CD4-positive, alpha-beta memory T cell (primary cell): ENCODE data around the gene SUCLA2. TPM values are rescaled to one million over a fixed set of nuclear protein-coding genes. Genes with fewer than 3 reads are reported as not detected.

ENCODE experiments used
- CTCF ChIA-PET: fragments of 350-600 bp; sonication (Branson Sonifier 250); formaldehyde crosslinking; loops from one replicate; lab custom pipeline; 2021; ENCODE audit warnings: inconsistent platforms; ENCODE audit not compliant: partially characterized antibody; lab: Charles Lee
- POLR2A ChIA-PET: fragments of 350-600 bp; sonication (Branson Sonifier 250); formaldehyde crosslinking; loops from one replicate; lab custom pipeline; 2021; ENCODE audit not compliant: partially characterized antibody; lab: Charles Lee
- DNase-seq, 5 donors: peaks; one replicate each; pipeline versions ENCODE4 v3.0.0 to v3.0.0-alpha.2; 2020 to 2022; ENCODE audit warnings: mixed read lengths in 1 of 5
- H3K27ac ChIP-seq: one replicate; pipeline ENCODE4 v1.7.0; 2013; ENCODE audit warnings: low read depth, low read length
- H3K27me3 ChIP-seq: 2 replicates; pipeline ENCODE4 v1.7.0; 2013; ENCODE audit warnings: mild to moderate bottlenecking, low read length, moderate library complexity; ENCODE audit not compliant: insufficient read depth
- H3K36me3 ChIP-seq: 2 replicates; pipeline ENCODE4 v1.7.0; 2013; ENCODE audit warnings: mild to moderate bottlenecking, low read length, moderate library complexity; ENCODE audit not compliant: insufficient read depth
- H3K4me1 ChIP-seq: 2 replicates; pipeline ENCODE4 v1.7.0; 2013; ENCODE audit warnings: mild to moderate bottlenecking, low read length, moderate library complexity; ENCODE audit not compliant: insufficient read depth
- H3K4me3 ChIP-seq, 2 donors: one replicate each; pipeline ENCODE4 v1.7.0; 2013; ENCODE audit warnings: low read length in 2 of 2, mild to moderate bottlenecking in 1 of 2
- H3K9me3 ChIP-seq, 2 donors: one replicate each; pipeline ENCODE4 v1.7.0; 2013; ENCODE audit warnings: low read length in 2 of 2, control low read depth in 1 of 2; ENCODE audit not compliant: control insufficient read depth in 1 of 2
- H3K27ac Mint-ChIP-seq, 7 donors: one replicate each; pipeline ENCODE4 v1.8.0; 2020 to 2021; ENCODE audit warnings: mixed read lengths in 7 of 7, mild to moderate bottlenecking in 6 of 7, inconsistent platforms in 3 of 7, moderate library complexity in 3 of 7
- H3K27me3 Mint-ChIP-seq, 2 donors: one replicate each; pipeline ENCODE4 v1.8.0; 2020 to 2021; ENCODE audit warnings: mixed read lengths in 2 of 2
- H3K36me3 Mint-ChIP-seq, 2 donors: one replicate each; pipeline ENCODE4 v1.8.0; 2020 to 2021; ENCODE audit warnings: mixed read lengths in 2 of 2, inconsistent platforms in 1 of 2, mild to moderate bottlenecking in 1 of 2
- H3K4me1 Mint-ChIP-seq, 4 donors: one replicate each; pipeline ENCODE4 v1.8.0; 2020 to 2021; ENCODE audit warnings: mixed read lengths in 4 of 4, mild to moderate bottlenecking in 1 of 4
- H3K4me3 Mint-ChIP-seq, 8 donors: one replicate each; pipeline ENCODE4 v1.8.0; 2020 to 2021; ENCODE audit warnings: mixed read lengths in 8 of 8, mild to moderate bottlenecking in 7 of 8, moderate library complexity in 6 of 8, inconsistent platforms in 3 of 8
- H3K9me3 Mint-ChIP-seq, 8 donors: one replicate each; pipeline ENCODE4 v1.8.0; 2020 to 2021; ENCODE audit warnings: mixed read lengths in 8 of 8, mild to moderate bottlenecking in 5 of 8, inconsistent platforms in 3 of 8, moderate library complexity in 1 of 8
- intact Hi-C: fragments of 100-400 bp; cut with micrococcal nuclease; formaldehyde crosslinking; loops from one replicate; pipeline ENCODE4 v1.15.1; 2023
- polyA plus RNA-seq, 2 donors: library from polyadenylated mRNA; unstranded; fragments of 300-500 nt; fragmentation: Illumina TruSeq; gene quantifications; one replicate each; pipeline ENCODE4 v1.2.3, GENCODE V29; 2021
- total RNA-seq, 2 experiments: library from RNA; stranded (reverse); gene quantifications; one replicate each; pipeline ENCODE4 v1.2.3, GENCODE V29; 2021

SUCLA2 gene
- total and polyA plus RNA-seq, 4 experiments from 2014 or later: 16.2 to 29.7 (median 28.7) TPM

DNA sequence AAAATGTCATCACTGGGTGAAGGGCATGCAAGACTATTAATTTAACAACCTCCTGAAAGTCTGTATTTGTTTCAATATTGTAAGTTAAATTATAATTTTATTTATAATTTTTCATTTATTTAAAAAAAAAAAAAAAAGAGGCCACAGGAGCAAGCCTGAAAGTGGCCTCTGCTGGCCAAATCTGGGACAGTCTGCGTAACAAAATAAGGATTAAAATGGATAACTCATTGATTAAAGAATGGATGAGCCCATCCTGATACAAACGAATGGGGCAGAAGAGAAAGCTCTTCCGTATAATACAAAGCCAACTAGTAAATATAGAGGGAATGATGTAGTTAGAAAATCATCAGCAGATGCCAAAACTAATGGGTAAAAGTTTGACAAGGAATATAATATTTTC lies 36.2 kb downstream of the SUCLA2 start:
- Histone ChIP-seq H3K36me3 (peaks cover 7% of the 10 kb centered on the region), H3K4me1 (no peaks in the 10 kb centered on the region), H3K4me3 (no peak overlapping the region), H3K27me3 (no peaks in the 10 kb centered on the region), H3K9me3 (no peaks in the 10 kb centered on the region), H3K27ac (no peak overlapping the region)
- CTCF ChIA-PET: no interaction called here
- peaks cover under 1 to 7% (median 3%) of the 10 kb centered on the region in 8 donors for H3K9me3 Mint-ChIP-seq
- H3K27ac Mint-ChIP-seq: no peak overlapping the region
- POLR2A ChIA-PET: no interaction called here
- no peak overlapping the region for H3K4me3 Mint-ChIP-seq
- no peaks in the 10 kb centered on the region for H3K27me3 Mint-ChIP-seq
- peaks cover 67 to 78% of the 10 kb centered on the region in 2 donors for H3K36me3 Mint-ChIP-seq
- no peak for DNase-seq
- H3K4me1 Mint-ChIP-seq: no peaks in the 10 kb centered on the region
- intact Hi-C loops: no loop called here

GRCh38 chr13:47962237-47962636 lies 38.8 kb downstream of the SUCLA2 start:
- no peak overlapping the region for H3K27ac Mint-ChIP-seq
- no peak overlapping the region for H3K4me3 Mint-ChIP-seq
- Histone ChIP-seq H3K4me3 (no peak overlapping the region), H3K27ac (no peak overlapping the region), H3K4me1 (no peaks in the 10 kb centered on the region), H3K9me3 (peaks cover 0 to 8% of the 10 kb centered on the region in 2 donors), H3K36me3 (peaks cover 15% of the 10 kb centered on the region), H3K27me3 (no peaks in the 10 kb centered on the region)
- peaks cover 4 to 23% (median 15%) of the 10 kb centered on the region in 8 donors for H3K9me3 Mint-ChIP-seq
- CTCF ChIA-PET: no interaction called here
- POLR2A ChIA-PET: interaction anchor here (0.6 kb wide), 1 partner anchor 15 kb away, joined by 3 read pairs; no protein-coding TSS in a partner anchor
- no peaks in the 10 kb centered on the region for H3K27me3 Mint-ChIP-seq
- H3K36me3 Mint-ChIP-seq: peaks cover 74 to 91% of the 10 kb centered on the region in 2 donors
- no peak for DNase-seq
- intact Hi-C loops: no loop called here
- no peaks in the 10 kb centered on the region for H3K4me1 Mint-ChIP-seq

- intact Hi-C loops: no loop called here
- Mint-ChIP-seq H3K4me1 (peaks cover 0 to 4% (median 0%) of the 10 kb centered on the region in 4 donors), H3K27ac (no peak overlapping the region), H3K27me3 (no peaks in the 10 kb centered on the region), H3K36me3 (peaks cover 81 to 91% of the 10 kb centered on the region in 2 donors), H3K9me3 (peaks cover 6 to 38% (median 27%) of the 10 kb centered on the region in 8 donors), H3K4me3 (no peak overlapping the region)
- Histone ChIP-seq H3K27ac (no peak overlapping the region), H3K4me3 (no peak overlapping the region), H3K4me1 (no peaks in the 10 kb centered on the region), H3K9me3 (peaks cover 0 to 11% of the 10 kb centered on the region in 2 donors), H3K36me3 (peaks cover 8% of the 10 kb centered on the region), H3K27me3 (no peaks in the 10 kb centered on the region)
- ChIA-PET CTCF (no interaction called here), POLR2A (no interaction called here)
- no peak for DNase-seq
These were observed 41.4 kb downstream of the SUCLA2 start for GRCh38 chr13:47959468-47960247.

DNA sequence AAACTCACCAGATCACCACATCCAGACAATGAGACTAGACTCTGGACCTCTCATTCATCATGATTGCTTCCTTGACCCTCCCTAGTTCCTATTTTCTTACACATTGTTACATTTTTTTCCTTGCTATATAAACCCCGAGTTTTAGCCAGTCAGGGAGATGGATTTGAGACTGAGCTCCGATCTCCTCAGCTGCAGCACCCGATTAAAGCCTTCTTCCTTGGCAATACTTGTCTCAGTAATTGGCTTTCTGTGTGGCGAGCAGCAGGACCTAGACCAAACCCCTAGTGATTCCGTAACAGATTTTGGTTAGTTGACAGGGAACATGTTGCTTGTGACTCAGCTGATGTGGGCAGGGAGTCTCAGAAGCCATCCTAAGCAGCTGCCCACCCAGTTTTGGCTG lies 44.0 kb downstream of the SUCLA2 start:
- Histone ChIP-seq H3K36me3 (peaks cover 8% of the 10 kb centered on the region), H3K9me3 (peaks cover 0 to 11% of the 10 kb centered on the region in 2 donors), H3K4me3 (no peak overlapping the region), H3K27ac (no peak overlapping the region), H3K27me3 (no peaks in the 10 kb centered on the region), H3K4me1 (no peaks in the 10 kb centered on the region)
- intact Hi-C loops: no loop called here
- POLR2A ChIA-PET: no interaction called here
- no peak overlapping the region for H3K4me3 Mint-ChIP-seq
- CTCF ChIA-PET: no interaction called here
- DNase-seq: no peak
- peaks cover 0 to 7% (median under 1%) of the 10 kb centered on the region in 4 donors for H3K4me1 Mint-ChIP-seq
- H3K27ac Mint-ChIP-seq: no peak overlapping the region
- H3K27me3 Mint-ChIP-seq: no peaks in the 10 kb centered on the region
- H3K9me3 Mint-ChIP-seq: peaks cover 6 to 38% (median 27%) of the 10 kb centered on the region in 8 donors
- peaks cover 78 to 92% of the 10 kb centered on the region in 2 donors for H3K36me3 Mint-ChIP-seq

DNA sequence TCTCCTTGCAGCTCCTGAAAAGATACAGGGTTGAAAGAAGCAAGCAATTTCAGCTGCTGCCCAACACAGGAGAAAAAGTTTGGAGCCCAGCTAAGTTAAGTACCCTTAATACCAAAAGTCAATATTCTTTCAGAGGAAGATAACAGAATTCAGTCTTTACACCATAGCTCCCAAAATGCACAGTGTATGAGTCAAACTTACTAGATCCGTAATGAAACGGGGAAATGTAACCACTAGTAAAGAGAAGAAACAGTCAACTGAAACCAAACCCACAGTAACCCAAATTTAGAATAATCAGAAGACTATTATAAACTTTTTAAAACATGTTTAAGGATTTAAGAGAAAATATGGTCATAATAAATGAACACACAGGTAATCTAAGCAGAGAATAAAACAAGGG lies 45.2 kb downstream of the SUCLA2 start:
- ChIA-PET CTCF (no interaction called here), POLR2A (no interaction called here)
- Histone ChIP-seq H3K4me1 (no peaks in the 10 kb centered on the region), H3K36me3 (peaks cover 8% of the 10 kb centered on the region), H3K27ac (no peak overlapping the region), H3K4me3 (no peak overlapping the region), H3K9me3 (peaks cover 0 to 11% of the 10 kb centered on the region in 2 donors), H3K27me3 (no peaks in the 10 kb centered on the region)
- Mint-ChIP-seq H3K9me3 (peaks cover 6 to 38% (median 27%) of the 10 kb centered on the region in 8 donors), H3K4me1 (peaks cover 0 to 8% (median 2%) of the 10 kb centered on the region in 4 donors), H3K4me3 (no peak overlapping the region), H3K36me3 (peaks cover 80 to 92% of the 10 kb centered on the region in 2 donors), H3K27ac (no peak overlapping the region), H3K27me3 (no peaks in the 10 kb centered on the region)
- intact Hi-C loops: no loop called here
- no peak for DNase-seq

DNA sequence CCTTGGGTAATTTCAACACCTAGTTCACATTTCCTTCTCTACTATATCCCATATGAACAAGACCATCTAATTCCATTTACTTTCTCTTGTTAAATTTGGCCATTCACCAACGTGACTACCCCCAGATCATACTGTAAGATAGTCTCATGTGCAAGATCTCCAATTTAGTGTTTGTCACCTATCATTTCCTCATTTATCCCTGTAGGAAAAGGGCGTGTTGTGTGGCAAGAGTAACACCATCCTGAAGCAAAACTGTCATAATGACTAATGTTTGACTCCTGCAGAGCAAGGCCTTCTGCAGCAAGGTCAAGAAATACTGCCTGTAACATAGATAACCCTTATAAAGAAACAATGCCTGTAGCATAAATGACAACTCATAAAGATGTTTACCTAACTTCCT lies 51.3 kb downstream of the SUCLA2 start:
- peaks cover 0 to 6% (median 2%) of the 10 kb centered on the region in 4 donors for H3K4me1 Mint-ChIP-seq

GRCh38 chr13:47945738-47946137 lies 55.3 kb downstream of the SUCLA2 start:
- ChIA-PET POLR2A (no interaction called here), CTCF (no interaction called here)
- Histone ChIP-seq H3K36me3 (peaks cover 9% of the 10 kb centered on the region), H3K27ac (no peak overlapping the region), H3K4me3 (no peak overlapping the region), H3K9me3 (no peaks in the 10 kb centered on the region), H3K4me1 (no peaks in the 10 kb centered on the region), H3K27me3 (no peaks in the 10 kb centered on the region)
- no peak overlapping the region for H3K27ac Mint-ChIP-seq
- H3K4me1 Mint-ChIP-seq: peaks cover 0 to 1% (median under 1%) of the 10 kb centered on the region in 4 donors
- no peak overlapping the region for H3K4me3 Mint-ChIP-seq
- no peaks in the 10 kb centered on the region for H3K27me3 Mint-ChIP-seq
- no peaks in the 10 kb centered on the region for H3K9me3 Mint-ChIP-seq
- intact Hi-C loops: no loop called here
- H3K36me3 Mint-ChIP-seq: peaks cover 58 to 76% of the 10 kb centered on the region in 2 donors
- DNase-seq: no peak

More for the DNA sequence above, 51.3 kb downstream of the SUCLA2 start:
- no peak overlapping the region for H3K27ac ChIP-seq
- peaks cover 5% of the 10 kb centered on the region for H3K36me3 ChIP-seq
- CTCF ChIA-PET: interaction anchor here (1.5 kb wide), 1 partner anchor 17 kb away, joined by 3 read pairs; no protein-coding TSS in a partner anchor
- no peaks in the 10 kb centered on the region for H3K27me3 ChIP-seq
- POLR2A ChIA-PET: no interaction called here
- H3K9me3 Mint-ChIP-seq: no peaks in the 10 kb centered on the region
- H3K27ac Mint-ChIP-seq: no peak overlapping the region
- H3K4me3 ChIP-seq: no peak overlapping the region
- intact Hi-C loops: no loop called here
- no peaks in the 10 kb centered on the region for H3K4me1 ChIP-seq
- no peaks in the 10 kb centered on the region for H3K9me3 ChIP-seq
- no peak overlapping the region for H3K4me3 Mint-ChIP-seq
- DNase-seq: no peak
- H3K27me3 Mint-ChIP-seq: no peaks in the 10 kb centered on the region
- H3K36me3 Mint-ChIP-seq: peaks cover 66 to 74% of the 10 kb centered on the region in 2 donors
